ENCODE measurements around the gene NUDT17. TPM values are rescaled to one million over a fixed set of nuclear protein-coding genes. Genes with fewer than 3 reads are reported as not detected.
A peak's percentile ranks its signal among the peaks of the same experiment; 100 is the strongest.

NUDT17 gene
- total and polyA plus RNA-seq, 2 donors (not counting 1 experiment from before 2014, with no cell fraction given), result 3.4 to 5.1 TPM

DNA sequence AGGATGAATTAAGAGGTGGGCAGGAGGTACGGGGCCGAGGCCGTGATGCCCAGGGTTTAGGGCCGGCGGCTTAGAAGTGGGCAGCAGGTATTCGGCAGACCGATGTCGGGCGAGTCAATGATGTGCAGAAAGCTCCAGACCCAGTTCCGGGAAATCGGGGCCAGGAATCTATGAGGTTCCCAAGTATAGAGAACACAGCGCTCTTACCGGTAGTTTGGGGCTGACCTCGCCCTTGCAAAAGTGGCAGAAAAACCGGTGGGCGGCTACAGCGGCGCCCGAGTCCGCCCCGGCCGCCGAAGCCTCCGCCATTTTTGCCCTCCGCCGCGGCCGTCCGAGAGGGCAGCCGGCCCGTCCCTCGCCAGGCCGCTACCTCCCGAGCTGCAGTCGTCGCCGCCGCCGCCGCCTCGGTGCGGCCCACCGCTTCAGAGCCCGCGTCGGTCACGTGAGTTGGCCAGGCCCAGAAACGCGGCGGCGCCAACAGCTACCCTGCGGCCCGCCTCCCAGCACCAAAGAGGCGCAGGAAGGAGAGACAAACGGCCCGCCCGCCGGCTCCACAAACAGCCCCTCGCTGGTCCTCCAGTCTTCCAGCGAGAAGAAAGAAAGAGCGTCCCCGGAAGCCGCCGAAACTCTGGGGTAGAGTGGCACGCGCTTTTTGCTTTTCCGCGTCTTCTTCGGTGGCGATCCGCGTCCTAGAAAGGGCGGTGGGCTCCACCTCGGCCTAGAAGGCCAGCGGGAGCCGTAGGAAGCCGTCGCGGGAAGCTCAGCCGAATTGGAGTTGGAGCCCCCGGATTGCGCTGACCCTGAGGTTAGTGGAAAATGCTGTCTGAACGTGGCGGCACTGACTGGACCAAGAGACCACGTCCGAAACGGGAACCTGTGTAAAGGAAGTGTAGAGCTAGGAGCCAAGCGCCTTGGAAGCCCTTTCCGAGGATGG, 21.6 kb upstream of the NUDT17 start, which contains the start of the genes POLR3C and RNF115:
Gene POLR3C, plus strand, starts transcription at position 636 of the 934 bp plus-strand sequence. CDS start 1,577 bp downstream, outside the sequence.
Gene RNF115, minus strand, starts transcription at position 531 of the 934 bp plus-strand sequence. Its CDS starts 222 bp downstream, at position 309.
- Histone ChIP-seq H4K20me1 (ENCODE audit: control insufficient read depth, extremely low read depth, insufficient read depth, low read length) (no peaks in the 10 kb centered on the region), H3K36me3 (ENCODE audit: control insufficient read depth, insufficient read depth, low read length) (peaks cover 10% of the 10 kb centered on the region), H3K4me2 (ENCODE audit: extremely low read depth, insufficient read depth, low read length) (peak within 1 kb of the TSS; percentile 30), H3K27me3 (ENCODE audit: control insufficient read depth, insufficient read depth, low read length) (no peaks in the 10 kb centered on the region), H3K4me1 (ENCODE audit: control insufficient read depth, extremely low read depth, insufficient read depth, low read length) (no peaks in the 10 kb centered on the region), H3K79me2 (ENCODE audit: control insufficient read depth, insufficient read depth, low read length) (peaks cover 34% of the 10 kb centered on the region), H3K4me3 (replicated peaks in 1 of 4; ENCODE audit: control extremely low read depth in 1 of 4, insufficient read depth in 1 of 4, low read depth in 3 of 4, low read length in 4 of 4) (peak within 1 kb of the TSS; percentile 92 to 100 (median 98)), H2AFZ (ENCODE audit: low read length) (peak within 1 kb of the TSS; percentile 90), H3K27ac (ENCODE audit: insufficient read depth, low read length) (peak within 1 kb of the TSS; percentile 93), H3K9ac (ENCODE audit: insufficient read depth, low read length) (peak within 1 kb of the TSS; percentile 94), H3K9me3 (ENCODE audit: control insufficient read depth, insufficient read depth, low read depth, low read length) (no peaks in the 10 kb centered on the region)
- TF ChIP-seq EZH2 (IDR thresholded peaks at IDR 0.05; ENCODE audit: low read length, missing control alignments), result no peak
- TF ChIP-seq, protein P1, sequence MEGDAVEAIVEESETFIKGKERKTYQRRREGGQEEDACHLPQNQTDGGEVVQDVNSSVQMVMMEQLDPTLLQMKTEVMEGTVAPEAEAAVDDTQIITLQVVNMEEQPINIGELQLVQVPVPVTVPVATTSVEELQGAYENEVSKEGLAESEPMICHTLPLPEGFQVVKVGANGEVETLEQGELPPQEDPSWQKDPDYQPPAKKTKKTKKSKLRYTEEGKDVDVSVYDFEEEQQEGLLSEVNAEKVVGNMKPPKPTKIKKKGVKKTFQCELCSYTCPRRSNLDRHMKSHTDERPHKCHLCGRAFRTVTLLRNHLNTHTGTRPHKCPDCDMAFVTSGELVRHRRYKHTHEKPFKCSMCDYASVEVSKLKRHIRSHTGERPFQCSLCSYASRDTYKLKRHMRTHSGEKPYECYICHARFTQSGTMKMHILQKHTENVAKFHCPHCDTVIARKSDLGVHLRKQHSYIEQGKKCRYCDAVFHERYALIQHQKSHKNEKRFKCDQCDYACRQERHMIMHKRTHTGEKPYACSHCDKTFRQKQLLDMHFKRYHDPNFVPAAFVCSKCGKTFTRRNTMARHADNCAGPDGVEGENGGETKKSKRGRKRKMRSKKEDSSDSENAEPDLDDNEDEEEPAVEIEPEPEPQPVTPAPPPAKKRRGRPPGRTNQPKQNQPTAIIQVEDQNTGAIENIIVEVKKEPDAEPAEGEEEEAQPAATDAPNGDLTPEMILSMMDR (conservative IDR thresholded peaks at IDR 0.05 in 1 of 2, IDR thresholded peaks at IDR 0.05 in 1 of 2; ENCODE audit: low read depth in 1 of 2, low read length in 2 of 2), result no peak
- DNase-seq (ENCODE audit: low read depth in 2 of 2), result peak; percentile 91 to 92

DNA sequence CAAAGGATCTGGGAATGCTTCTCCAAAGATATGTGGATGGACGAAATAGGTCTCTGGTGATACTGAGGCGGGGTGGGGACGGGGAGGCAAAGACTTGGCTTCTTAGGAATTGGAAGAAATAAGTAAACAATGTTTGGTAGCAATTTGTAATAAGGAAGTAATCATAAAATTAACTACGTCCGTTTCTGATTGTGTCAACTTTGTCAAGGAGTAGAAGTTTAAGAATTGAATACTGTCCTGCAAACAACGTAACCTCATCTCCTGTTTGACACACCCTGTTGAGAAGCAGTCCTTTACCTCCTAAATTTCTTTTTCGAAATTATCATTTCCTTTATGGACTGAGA, 21.0 kb upstream of the NUDT17 start:
- Histone ChIP-seq H3K27me3 (ENCODE audit: control insufficient read depth, insufficient read depth, low read length) (no peaks in the 10 kb centered on the region), H3K4me1 (ENCODE audit: control insufficient read depth, extremely low read depth, insufficient read depth, low read length) (no peaks in the 10 kb centered on the region), H2AFZ (ENCODE audit: low read length) (peak overlapping the region; percentile 90), H3K4me2 (ENCODE audit: extremely low read depth, insufficient read depth, low read length) (peak overlapping the region; percentile 30), H3K36me3 (ENCODE audit: control insufficient read depth, insufficient read depth, low read length) (peaks cover 12% of the 10 kb centered on the region), H3K9ac (ENCODE audit: insufficient read depth, low read length) (peak overlapping the region; percentile 94), H3K79me2 (ENCODE audit: control insufficient read depth, insufficient read depth, low read length) (peaks cover 30% of the 10 kb centered on the region), H3K4me3 (replicated peaks in 1 of 4; ENCODE audit: control extremely low read depth in 1 of 4, insufficient read depth in 1 of 4, low read depth in 3 of 4, low read length in 4 of 4) (peak overlapping the region; percentile 92 to 100 (median 98)), H3K9me3 (ENCODE audit: control insufficient read depth, insufficient read depth, low read depth, low read length) (no peaks in the 10 kb centered on the region), H3K27ac (ENCODE audit: insufficient read depth, low read length) (peak overlapping the region; percentile 93), H4K20me1 (ENCODE audit: control insufficient read depth, extremely low read depth, insufficient read depth, low read length) (no peaks in the 10 kb centered on the region)
- no peak for DNase-seq (ENCODE audit: low read depth in 2 of 2)
- TF ChIP-seq, protein P1 (conservative IDR thresholded peaks at IDR 0.05 in 1 of 2, IDR thresholded peaks at IDR 0.05 in 1 of 2; ENCODE audit: low read depth in 1 of 2, low read length in 2 of 2), result no peak
- no peak for TF ChIP-seq EZH2 (IDR thresholded peaks at IDR 0.05; ENCODE audit: low read length, missing control alignments)

DNA sequence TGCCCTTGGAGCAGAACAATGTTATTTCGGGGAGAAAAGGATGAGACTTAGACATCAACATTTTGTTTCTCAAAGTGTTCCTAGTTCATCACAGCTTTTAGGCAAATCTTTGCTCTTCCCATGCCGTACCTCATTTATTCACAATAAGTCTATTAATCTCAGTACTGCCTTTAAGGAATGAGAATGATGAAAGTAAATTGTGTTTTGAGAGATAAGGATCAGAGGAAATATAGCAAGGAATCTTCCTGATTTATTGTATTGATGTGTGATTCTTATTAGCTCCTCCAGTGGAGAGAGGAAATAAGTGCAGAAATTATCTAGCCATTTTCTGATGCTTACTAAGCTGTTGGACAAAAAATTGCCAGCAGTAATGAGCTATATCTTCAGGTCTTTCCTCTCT, 19.4 kb upstream of the NUDT17 start:
- Histone ChIP-seq H3K9ac (ENCODE audit: insufficient read depth, low read length) (no peak overlapping the region), H3K4me1 (ENCODE audit: control insufficient read depth, extremely low read depth, insufficient read depth, low read length) (no peaks in the 10 kb centered on the region), H3K27ac (ENCODE audit: insufficient read depth, low read length) (no peak overlapping the region), H3K9me3 (ENCODE audit: control insufficient read depth, insufficient read depth, low read depth, low read length) (no peaks in the 10 kb centered on the region), H2AFZ (ENCODE audit: low read length) (no peak overlapping the region), H3K4me2 (ENCODE audit: extremely low read depth, insufficient read depth, low read length) (peak overlapping the region; percentile 16), H3K27me3 (ENCODE audit: control insufficient read depth, insufficient read depth, low read length) (no peaks in the 10 kb centered on the region), H4K20me1 (ENCODE audit: control insufficient read depth, extremely low read depth, insufficient read depth, low read length) (no peaks in the 10 kb centered on the region), H3K79me2 (ENCODE audit: control insufficient read depth, insufficient read depth, low read length) (peaks cover 30% of the 10 kb centered on the region), H3K36me3 (ENCODE audit: control insufficient read depth, insufficient read depth, low read length) (peaks cover 14% of the 10 kb centered on the region), H3K4me3 (replicated peaks in 1 of 4; ENCODE audit: control extremely low read depth in 1 of 4, insufficient read depth in 1 of 4, low read depth in 3 of 4, low read length in 4 of 4) (no peak overlapping the region)
- TF ChIP-seq EZH2 (IDR thresholded peaks at IDR 0.05; ENCODE audit: low read length, missing control alignments), result no peak
- TF ChIP-seq, protein P1 (conservative IDR thresholded peaks at IDR 0.05 in 1 of 2, IDR thresholded peaks at IDR 0.05 in 1 of 2; ENCODE audit: low read depth in 1 of 2, low read length in 2 of 2), result no peak
- DNase-seq (ENCODE audit: low read depth in 2 of 2), result no peak
